Spleen (tissue), 7 donors: ENCODE results near the gene MRPS25.

Source experiments
- CTCF ChIP-seq, 11 experiments: fragments of 200-600 bp in 7 of 11; fragments of 450-650 bp in 4 of 11; sonication (generic) in 4 of 11; IDR thresholded peaks in 8 of 11; conservative IDR thresholded peaks in 3 of 11; 1 replicate in 7 of 11; 2 replicates in 4 of 11; pipeline versions ENCODE4 v1.4.0 to v1.8.0; 2016 to 2021; ENCODE audit warnings: antibody characterized with exemption in 11 of 11, inconsistent platforms in 4 of 11, mild to moderate bottlenecking in 1 of 11
- POLR2A ChIP-seq, 3 donors: fragments of 450-650 bp; IDR thresholded peaks; one replicate each; pipeline ENCODE4 v1.5.1; 2017; ENCODE audit warnings: antibody characterized with exemption in 3 of 3, mild to moderate bottlenecking in 1 of 3
- donor health status: DM: no; HTN: no; CAD: no; lungs with moderate emphysema.
- donor health status: DM: no; HTN: no; CAD: no.
- donor health status: DM: no; HTN: no; CAD: no.

GRCh38 chr3:15055019-15055557, 10.0 kb downstream of the MRPS25 start:
- TF ChIP-seq CTCF (IDR thresholded peaks at IDR 0.05 in 8 of 11, conservative IDR thresholded peaks at IDR 0.05 in 3 of 11): no peak
- TF ChIP-seq POLR2A (IDR thresholded peaks at IDR 0.05): no peak
